CD4-positive, alpha-beta T cell treated with Interleukin-10 for 1 hour (primary cell): ENCODE measurements around the gene CD160.
"Not testable (repeated sequence)": the region's sequence is repeated elsewhere in the genome, so short reads cannot be mapped to it uniquely, and the experiment has no call there.

Source experiments
- DNase-seq: peaks from one replicate; pipeline ENCODE4 v3.0.0-alpha.2; 2020

The CD160 gene

DNA sequence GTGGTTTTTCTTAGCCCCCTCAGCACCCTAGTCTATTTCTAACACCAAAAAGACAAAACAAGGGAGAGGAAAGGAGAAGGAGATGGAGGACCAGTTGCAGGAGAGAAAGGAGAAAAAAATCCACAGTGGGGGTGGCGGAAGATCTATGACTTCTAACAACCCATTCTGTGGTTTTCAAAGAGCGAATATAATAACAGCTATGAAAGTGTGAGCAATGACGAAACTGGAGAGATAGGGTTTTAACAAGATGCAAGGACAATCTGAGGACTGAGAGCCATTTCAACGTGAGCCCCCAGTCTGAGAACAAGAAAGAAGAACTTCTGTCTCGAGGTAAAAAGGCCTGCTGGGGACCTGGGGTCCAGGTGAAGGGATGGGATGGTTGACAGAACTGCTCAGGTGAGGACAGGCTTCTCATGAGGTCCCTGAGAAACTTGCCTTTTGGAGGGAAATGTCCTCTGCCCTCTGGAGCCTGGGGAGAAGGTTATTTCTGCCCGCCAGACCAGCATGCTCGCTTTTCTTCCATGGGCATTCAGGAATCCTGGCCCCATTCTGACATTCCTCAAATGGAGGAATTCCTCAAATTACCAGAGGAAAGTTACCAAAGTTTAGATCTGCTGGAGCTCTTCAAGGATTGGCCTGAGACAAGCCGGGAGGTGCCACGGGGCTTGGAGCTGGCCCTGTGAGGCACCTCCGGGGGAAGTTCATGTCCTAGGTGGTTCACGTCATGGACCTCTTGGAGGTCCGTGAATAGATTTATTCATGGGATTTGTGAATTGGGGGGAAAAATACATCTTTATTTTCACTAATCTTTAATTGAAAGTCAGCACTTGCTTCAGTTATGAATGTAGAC lies at the start of gene CD160:
Gene CD160 (plus strand): TSS at position 270 of the 850 bp plus-strand sequence. CDS start 8,829 bp downstream, outside the sequence.
- peak; percentile 19 for DNase-seq

- DNase-seq = not testable (repeated sequence)
Observed at GRCh38 chr1:145670995-145671745, 48.1 kb upstream of the CD160 start.

DNA sequence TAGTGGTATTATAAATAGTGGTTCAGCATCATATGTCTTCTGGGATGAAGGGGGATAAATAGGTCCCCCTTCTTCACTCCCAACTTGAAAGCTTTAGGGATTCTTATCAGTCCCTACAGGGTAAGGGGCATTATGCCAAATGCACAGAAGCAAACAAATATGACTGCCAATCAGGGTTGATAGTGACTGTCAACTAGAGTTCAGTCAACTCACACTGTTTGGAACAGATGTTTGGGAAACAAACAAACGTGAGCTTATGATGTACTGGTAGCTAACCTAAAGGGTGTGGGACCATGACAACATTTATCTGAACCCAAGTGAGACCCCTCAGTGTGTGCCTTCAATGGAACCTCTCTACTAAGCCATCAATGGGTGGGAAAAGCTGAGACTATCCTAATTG lies 46.1 kb upstream of the CD160 start:
- DNase-seq = not testable (repeated sequence)

DNA sequence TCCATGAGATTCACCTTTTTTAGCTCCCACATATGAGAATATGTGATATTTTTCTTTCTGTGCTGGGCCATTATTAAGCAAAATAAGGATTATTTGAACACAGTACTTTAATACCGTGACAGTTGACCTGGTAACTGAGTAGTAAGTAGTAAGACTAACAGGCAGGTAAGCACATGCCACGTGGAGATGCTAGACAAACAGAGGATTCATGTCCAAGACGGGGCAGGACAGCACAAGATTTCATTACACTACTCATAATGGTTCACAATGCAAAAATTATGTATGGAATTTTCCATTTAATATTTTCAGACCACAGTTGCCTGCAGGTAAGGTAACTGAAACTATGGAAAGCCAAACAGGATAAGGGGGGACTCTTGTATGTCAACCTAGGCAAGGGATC lies 34.4 kb upstream of the CD160 start:
- DNase-seq = not testable (repeated sequence)

DNA sequence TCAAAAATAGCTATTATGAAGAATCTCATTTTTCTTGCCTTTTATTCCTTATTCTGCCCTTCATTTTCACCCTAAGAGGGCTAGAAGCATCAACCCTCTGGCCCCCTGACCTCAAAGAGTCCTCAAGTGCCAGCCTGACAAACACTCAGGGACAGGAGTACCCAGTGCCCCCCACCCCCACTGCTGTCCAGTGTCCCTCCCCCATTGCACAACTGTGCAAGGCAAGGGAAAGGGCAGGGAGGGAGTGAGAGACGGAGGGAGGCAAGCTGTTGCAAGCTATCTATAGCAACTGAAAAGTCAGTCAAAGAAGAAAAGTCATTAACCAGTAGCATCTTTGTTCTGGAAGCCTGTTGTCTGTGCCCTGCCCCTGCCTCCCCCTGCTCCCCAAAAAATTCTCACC lies 33.2 kb upstream of the CD160 start:
- not testable (repeated sequence) for DNase-seq

DNA sequence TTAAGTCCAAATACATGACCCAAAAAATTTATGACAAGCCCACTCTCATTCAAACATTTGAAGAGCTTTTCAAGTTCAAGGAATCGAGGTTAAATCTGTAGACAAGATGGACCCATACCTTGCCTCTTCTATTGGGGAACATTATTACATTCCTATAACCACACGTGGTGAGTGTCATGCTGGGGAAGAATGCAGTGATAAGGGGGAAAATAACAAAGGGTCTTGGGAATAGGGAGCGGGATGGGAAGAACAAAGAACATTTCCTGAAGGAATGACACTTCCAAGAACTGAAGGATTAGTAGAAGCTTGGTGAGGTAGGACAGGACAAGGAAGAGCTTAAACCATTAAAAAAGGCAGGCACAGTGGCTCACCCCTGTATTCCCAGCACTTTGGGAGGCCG lies 31.0 kb upstream of the CD160 start:
- DNase-seq = no peak

GRCh38 chr1:145688924-145689323 lies 30.4 kb upstream of the CD160 start:
- no peak for DNase-seq

DNA sequence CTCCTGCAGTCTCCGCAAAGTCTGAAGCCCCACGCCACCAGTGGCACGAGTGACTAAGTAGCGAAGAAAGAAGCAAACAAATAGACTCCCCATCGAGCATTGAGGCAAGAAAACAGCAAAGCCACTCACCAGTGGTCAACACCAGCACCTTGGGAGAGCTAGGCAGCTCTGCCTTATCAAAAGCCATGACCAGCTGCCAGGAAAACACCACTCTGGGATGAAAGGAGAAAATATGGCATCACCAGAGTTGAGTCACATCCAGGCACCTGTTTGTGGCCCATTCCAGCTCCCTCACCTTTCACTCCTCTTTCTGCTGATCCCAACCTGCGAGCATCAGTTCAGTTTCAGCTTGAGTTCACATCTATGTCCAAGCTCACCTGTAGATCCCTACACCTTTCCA lies 29.4 kb upstream of the CD160 start:
- no peak for DNase-seq

DNA sequence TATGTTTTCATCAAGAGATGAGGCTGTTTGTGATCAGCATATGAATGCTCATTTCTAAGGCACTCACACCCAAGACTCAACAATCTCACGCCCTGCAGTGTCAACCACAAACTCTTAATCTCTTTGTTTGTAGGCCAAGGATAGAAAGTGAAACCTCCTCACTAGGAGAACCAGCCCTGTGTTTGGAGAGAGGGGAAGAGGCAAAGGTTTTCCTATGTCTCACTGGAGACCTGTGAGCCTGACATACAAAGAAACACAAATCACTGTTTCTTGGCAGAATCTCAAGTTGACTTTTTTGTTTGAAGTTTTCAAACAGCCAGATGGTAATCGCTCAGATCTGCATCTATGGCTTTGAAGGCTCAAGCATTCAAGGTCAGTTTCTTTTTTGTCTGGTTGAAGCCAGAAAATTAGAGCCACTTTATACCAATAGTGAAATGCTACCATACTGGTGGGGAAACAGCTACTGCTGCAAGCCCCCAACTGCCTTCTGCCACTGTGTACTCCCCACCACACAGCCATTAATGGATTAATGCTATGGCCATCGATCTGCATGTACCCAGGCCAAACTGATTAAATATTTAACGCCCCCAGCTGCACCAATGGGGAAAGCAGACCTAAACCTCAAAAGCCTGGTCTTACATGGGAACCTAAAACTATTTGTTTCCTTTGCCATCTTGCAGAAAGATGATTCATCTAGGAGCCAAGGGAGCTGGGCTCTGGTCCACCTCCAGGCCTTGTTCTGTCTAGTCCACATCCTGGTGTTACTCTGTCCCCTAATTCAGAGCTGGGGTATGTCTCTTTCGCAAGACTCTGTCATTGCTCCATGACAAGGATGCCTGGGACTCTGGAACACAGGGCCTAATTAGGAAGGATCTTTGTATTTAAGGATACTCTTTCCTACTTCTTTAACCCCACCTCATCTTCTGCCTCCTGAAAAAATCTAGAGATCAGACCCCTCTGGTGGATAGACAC lies 28.4 kb upstream of the CD160 start:
- peak; percentile 62 for DNase-seq

DNA sequence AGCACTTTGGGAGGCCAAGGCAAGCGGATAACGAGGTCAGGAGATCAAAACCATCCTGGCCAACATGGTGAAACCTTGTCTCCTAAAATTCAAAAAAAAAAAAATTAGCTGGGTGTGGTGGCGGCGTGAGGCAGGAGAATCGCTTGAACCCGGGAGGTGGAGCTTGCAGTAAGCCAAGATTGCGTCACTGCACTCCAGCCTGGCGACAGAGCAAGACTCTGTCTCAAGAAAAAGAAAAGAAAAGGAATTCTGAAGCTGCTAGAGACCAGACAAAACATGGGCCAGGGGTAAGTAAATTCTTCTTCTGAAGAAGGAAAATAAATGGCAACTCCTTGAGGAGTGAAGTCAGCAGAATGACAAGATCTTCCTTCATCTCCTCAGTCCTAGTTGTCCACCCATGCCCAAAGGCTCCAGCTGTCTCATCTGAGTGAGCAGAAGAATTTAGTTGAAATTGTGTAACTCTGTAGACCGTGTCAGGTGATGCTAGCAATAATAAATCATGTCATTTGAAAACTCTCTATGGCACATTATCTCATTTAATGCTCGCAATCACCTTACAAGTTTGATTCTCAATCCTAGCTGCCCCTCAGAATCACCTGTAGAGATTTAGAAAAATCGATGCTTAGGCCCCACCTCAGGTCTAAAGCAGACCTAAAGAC lies 26.4 kb upstream of the CD160 start:
- DNase-seq = no peak

DNA sequence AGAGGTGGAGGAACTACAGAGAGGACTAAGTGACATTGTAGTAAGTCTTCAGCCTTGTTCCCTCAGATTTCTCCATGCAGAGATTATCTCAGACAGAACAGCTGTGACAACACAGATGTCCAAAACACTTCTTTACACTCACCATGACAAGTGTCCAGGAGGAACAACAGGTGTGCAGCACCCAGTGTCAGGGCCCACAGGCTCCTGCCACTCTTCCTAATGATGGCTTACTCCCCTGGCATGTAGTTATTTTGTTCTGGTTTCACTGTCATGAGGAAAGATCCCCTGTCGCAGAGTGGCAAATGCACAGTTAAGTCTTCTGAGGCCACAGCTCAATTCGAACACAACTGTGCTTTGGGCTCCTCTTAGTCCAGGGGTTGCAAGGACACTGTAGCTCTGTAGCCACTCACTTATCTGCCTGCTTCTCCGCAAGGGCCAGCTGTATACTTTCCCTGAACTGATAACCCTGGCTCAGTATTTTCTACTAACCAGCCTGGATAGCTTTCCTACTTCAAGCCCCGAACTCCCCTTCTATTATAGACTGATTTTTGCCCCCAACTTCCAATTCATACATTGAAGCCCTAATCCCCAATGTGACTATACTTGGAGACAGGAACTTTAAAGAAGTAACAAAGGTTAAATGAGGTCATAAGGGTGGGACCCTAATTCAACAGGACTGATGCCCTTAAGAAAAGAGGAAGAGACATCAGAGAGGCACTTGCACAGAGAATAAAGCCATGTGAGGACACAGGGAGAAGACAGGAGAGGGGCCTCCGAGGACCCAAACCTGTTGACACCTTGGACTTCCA lies 23.3 kb upstream of the CD160 start:
- DNase-seq = no peak

- DNase-seq = no peak
Observed at GRCh38 chr1:145696630-145696960, 22.7 kb upstream of the CD160 start.

- DNase-seq = no peak
Observed at GRCh38 chr1:145701306-145701862, 17.9 kb upstream of the CD160 start.

DNA sequence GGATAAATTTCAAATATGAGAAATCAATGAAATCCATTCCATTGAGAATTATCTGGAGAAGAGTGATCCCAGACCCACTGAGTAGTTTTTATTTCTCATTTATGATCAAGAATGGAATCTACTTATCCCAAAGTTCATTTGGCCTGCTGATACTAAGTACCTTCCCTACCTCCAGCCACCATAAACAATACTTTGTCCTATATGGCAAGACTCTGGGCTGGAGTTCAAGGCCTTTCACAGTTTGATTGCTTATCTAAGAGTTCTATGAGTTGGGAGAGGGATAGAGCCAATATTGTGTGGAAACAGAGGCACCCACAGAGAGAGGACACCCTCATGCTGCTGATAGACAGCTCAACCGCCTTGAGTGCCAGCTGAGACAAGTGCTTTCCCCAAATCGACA lies 17.2 kb upstream of the CD160 start:
- DNase-seq = no peak

- DNase-seq = no peak
Observed at GRCh38 chr1:145702826-145703225, 16.5 kb upstream of the CD160 start.

DNA sequence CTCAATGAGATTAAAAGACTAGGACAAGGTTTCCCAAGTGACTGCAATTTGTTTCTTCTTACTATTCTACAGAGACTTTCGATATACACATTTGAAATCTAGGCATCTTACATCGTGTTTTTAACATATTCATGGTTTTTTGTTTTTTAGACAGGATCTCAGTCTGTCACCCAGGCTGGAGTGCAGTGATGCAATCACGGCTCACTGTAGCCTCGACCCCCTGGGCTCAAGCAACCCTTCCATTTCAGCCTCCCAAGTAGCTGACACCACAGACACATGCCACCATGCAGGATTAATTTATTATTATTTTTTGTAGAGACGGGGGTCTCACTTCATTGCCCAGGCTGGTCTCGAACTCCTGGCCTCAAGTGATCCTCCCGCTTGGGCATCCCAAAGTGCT lies 13.7 kb upstream of the CD160 start:
- no peak for DNase-seq

- DNase-seq = no peak
Observed at GRCh38 chr1:145706086-145706664, 13.1 kb upstream of the CD160 start.

DNA sequence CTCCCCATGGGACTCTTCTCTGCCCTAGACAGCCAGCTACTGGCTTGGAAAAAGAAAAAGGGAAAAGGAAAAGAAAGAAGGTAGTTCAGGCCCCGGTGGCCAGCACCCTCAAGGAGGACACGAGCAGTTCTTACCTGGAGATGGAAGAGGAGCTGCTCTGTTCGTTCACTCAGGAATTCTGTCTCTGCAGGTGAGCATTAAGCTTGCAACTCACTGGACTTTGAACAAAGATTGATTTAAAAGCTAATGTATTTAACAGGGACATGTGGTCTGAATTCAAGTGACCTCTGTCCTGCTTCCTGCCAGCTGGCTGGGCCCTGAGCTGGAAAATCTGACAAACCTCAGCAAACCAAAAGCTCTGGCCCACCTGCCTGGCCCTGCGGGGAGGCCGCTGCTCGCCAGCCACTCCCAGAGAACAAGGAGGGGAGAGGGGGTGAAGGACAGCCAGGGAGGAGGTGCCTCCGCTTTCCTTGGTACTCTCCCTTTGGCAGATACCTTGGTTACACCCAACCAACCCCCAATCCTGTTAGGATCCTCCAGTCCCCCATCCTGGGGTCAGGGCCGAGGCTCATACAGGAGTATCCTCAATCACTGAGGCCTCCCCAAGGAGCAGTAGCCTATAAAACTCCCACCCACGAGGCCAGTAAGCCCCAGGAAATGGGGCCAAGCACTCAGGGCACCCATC lies 12.0 kb upstream of the CD160 start, which contains the start of gene PDZK1:
Gene PDZK1 (minus strand): TSS at position 186 of the 685 bp plus-strand sequence. CDS start 19,347 bp downstream, outside the sequence.
- DNase-seq = no peak

DNA sequence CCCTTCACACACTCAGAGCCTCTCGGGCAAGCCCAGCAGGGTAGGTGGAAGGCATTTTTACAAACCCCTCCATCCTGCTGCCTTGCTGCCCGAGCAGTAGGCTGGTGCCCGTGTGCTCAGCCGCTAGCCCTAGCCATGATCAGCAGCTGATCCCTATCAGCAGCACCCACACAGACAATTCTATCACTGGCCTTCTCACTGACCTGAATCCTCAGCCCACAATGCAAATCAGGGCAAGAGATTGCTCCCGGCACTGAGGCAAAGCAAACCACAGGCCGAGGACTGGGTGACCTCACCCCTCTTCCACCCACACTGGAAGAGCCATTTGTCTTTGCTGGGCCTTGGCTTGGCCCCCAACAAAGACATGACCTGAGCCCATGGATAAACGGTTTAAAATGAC lies 11.2 kb upstream of the CD160 start:
- no peak for DNase-seq
